ENCODE results near the gene MRPL39.
"Not testable (repeated sequence)": the region's sequence is repeated elsewhere in the genome, so short reads cannot be mapped to it uniquely, and the experiment has no call there.

MRPL39 gene

DNA sequence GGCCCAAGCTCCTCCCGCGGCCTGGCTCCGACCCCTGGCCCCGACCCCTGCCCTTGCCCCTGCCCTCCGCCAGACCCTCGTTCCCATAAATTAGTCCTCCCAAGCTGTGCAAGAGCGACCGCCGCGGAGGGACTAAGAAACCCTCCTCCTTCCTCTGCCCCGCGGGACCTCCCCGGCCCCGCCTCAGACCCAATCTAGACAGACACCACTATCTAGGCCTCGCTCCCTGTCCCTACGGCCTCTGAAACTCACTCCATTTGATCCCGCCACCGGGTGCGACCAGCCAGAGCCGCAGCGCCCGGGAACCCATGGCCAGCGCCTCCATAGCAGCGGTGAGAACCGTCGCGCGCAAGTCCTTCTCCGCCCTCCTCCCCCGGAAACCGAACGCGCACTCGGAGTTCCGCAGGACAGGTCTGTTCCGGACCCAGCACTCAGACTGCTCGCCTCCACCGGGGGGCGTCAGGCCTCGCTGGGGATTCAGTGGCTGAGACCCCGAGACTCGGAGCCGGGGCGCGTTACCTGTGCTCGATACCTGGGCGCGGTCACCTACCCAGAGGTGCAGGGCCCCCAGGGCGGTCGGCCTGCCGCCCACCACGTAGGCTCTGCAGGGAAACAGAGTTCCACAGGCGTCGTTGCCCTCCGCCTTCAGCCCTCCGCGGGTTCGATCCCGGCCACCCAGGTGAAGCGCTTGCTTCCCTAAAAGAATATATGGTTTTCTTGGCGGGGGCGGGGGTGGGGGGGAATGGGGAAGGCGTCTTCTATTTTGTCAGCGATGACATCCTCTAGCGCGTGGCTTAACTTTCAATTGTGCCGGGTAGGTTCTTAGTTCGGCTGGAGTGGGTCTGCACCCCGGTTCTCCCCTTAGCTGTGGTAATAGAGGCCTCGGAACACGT, at the start of gene MRPL39:
MRPL39 (minus strand) TSS at position 331 of the 893 bp plus-strand sequence; CDS start at position 325, 6 bp downstream.
- peak; percentile 78 for DNase-seq

DNA sequence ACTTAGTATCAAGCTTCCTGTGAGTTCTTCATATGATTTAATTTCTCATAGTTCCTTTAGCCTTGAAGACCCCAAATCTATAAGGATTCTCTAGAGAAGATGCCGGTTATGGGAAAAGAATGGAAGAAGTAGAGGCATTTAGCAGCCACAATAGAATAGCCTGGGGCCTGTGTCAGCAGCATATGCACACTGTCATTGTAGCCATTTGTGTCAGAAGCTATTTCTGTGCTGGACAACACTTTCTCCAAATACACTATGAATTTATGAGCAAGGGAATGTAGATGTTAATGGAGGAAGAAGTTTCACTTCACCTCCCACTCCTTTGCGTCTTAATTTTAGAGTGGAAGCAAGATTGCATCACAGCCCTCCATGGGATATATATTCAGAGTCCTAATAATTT, 49.1 kb upstream of the MRPL39 start:
- no peak for DNase-seq

DNA sequence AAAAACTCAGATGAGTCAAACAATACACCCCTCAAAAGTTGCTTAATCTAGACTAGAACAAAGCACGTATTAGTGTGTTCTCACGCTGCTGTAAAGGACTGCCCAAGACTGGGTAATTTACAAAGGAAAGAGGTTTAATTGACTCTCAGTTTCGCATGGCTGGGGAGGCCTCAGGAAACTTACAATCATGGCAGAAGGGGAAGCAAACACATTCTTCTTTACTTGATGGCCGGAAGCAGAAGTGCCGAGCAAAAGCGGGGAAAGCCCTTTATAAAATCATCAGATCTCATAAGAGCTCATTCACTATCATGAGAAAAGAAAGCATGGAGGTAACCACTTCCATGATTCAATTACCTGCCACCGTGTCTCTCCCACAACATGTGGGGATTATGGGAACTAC, 41.9 kb upstream of the MRPL39 start:
- DNase-seq, result no peak

DNA sequence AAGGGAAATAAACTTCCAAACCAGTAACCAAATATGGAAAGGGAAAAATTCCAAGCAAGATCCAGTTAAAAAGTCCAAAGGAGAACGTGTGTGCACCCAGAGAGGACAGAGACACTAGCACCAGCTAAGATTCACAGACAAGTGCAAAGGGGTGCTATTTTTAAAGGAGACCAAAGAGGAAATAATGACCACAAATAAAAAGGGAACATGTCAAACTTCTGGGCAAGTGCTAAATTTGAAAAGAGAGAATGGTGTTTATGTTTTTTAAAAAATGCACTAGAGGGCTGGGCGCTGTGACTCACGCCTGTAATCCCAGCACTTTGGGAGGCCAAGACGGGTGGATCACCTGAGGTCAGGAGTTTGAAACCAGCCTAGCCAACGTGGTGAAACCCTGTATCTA, 40.4 kb upstream of the MRPL39 start:
- DNase-seq, result no peak

DNA sequence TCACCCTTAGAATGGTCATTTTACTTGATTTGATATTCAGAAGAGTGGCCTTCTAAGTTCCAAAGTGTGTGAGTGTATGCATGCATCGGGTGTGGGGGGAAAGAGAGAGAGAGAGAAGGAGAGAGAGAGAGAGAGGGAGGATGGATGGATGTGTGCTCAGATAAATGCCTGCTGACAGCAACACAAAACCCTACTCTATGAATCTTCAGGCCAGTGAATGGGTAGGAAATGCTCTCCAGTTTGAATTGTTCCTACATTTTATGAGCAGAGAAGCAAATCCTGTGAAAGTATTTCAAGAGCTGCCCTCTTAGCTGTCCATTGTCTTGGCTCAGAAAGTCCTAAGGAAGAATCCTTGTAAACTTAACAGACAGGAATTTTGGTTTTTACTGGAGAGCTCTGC, 39.2 kb upstream of the MRPL39 start:
- no peak for DNase-seq

DNA sequence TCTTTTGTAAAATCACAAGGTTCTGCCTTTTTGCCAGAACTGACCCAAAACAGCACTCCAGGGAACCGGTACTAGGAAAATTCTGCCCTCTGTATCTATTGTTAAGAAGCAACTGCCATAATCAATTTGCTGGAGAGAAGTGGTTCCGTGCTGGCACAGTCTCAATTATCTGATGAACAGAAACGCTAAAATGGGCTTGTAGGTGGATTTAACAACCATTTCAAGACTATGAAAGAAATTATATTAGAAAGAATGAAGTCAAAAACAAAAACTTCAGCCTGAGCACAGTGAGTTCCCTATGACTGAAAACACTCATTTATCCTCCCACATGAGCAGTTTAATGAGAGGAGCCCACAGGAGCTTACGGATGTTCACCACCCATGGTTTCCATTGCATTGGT, 36.2 kb upstream of the MRPL39 start:
- DNase-seq, result no peak

DNA sequence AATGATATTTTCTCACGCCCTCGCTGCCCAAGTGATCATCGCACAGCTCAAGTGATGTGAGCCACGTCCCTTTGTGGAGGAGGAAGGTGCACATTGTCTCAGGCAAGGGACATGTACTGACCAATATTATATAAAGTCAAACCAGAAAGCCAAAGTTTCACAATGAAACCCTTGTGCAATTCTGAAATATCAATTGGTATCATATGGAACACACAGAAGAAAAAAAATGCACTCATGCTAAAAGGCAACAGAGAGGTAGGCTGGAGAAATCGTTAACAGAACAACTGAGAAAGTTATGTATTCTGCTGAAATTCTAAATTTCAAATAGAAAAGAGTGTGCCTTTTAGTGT, 33.6 kb upstream of the MRPL39 start:
- DNase-seq, result no peak

DNA sequence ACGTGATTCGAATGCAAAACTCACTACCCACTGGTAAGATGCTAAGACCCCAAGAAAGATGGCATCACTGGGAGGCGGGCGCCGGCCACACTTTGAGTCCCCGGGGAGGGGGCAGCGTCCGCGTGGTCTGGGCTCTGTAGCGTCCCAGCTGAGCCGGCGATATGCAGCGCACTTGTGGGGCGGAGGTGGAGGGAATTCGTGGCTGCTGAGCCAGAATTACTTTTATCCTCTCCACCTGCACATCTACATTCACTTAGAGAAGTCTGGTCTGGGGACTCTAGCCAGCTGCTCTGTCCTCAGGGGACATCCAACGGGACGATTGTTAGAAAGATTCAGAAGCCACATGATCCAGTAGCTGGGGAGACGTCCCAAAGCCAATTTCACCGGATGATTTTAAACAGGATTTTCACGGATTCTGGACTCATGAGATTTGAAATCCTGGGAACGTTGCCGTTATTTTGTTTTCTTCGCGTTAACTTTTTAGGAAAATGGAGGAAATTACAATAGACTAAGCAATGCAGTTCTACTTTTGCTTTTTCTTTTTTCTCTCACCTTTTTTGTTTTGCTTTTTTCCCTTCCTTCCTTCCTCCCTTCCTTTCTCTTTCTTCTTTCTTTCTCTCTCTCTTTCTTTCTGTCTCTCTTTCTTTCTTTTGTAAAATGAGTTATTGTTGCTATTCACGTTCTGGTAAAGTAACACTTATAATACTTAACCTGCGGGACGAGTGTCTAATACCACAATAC, 33.1 kb upstream of the MRPL39 start:
- no peak for DNase-seq

DNA sequence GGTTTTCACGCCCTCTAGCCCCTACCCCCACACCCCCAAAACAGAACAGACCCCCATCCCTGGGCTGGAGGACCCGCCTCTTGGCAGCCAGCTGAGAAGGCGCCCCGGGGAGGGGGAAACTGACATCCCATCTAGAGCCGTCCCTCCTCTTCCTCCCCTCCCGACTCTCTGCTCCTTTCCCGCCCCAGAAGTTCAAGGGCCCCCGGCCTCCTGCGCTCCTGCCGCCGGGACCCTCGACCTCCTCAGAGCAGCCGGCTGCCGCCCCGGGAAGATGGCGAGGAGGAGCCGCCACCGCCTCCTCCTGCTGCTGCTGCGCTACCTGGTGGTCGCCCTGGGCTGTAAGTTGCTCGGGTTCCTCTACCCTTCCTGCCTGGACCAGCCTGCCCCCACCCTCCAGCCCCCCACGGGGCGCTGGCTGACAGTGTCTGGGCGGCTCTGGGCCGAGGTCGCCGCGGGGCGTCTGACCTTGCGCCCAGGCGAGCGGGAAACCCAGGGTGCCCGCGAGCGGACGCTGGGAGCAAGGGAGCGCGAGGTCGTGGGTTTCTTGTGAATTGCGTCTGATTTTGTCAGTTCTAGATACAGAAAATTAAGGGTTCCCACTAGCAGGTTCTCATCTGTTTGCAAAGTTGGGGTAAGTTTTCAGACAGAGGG, 32.4 kb upstream of the MRPL39 start:
- DNase-seq, result peak; percentile 38

DNA sequence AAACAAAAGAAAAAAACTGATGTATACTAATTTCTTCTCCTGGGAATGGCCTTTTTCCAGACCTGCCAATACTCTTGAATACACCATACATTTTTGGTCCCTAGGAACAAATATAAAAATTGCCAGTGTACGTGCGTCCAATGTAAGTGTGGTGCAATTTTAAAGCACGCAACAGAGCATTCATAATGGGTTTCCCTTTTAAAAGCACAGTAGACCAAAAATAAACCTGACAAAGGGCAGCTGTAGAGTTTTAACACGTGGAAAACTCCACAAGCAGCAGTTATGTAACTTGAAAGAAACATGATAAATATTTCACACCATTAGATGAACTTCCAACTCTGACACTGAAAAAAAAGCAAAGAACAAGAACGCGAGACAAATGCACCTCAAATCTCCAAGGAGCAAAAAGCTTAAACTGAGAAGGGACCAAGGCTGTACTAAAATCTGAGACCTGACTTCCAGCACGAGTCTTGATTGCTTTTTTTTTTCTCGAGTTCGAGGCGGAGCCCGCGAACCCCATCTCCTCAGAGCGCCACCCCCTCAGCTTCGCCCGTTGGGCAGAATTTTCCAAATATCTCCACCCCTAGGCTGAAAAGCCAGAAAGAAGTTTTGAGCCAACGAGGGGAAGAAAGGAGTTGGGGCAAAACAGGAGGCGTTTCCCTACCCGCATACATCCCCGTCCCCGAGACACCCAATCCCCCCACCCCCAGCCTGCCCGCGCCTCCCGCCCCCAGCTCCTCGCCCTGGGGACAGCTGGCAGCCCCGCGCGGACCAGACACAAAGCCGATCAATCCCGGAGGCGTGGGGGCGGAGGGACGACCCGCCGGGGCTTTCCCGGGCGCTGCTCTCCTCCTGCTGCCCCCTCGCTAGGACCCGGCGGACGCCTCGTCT, 31.6 kb upstream of the MRPL39 start, which contains the start of gene JAM2:
JAM2 (plus strand) TSS at position 599 of the 891 bp plus-strand sequence. CDS start 564 bp downstream, outside the sequence.
- DNase-seq, result peak; percentile 10

DNA sequence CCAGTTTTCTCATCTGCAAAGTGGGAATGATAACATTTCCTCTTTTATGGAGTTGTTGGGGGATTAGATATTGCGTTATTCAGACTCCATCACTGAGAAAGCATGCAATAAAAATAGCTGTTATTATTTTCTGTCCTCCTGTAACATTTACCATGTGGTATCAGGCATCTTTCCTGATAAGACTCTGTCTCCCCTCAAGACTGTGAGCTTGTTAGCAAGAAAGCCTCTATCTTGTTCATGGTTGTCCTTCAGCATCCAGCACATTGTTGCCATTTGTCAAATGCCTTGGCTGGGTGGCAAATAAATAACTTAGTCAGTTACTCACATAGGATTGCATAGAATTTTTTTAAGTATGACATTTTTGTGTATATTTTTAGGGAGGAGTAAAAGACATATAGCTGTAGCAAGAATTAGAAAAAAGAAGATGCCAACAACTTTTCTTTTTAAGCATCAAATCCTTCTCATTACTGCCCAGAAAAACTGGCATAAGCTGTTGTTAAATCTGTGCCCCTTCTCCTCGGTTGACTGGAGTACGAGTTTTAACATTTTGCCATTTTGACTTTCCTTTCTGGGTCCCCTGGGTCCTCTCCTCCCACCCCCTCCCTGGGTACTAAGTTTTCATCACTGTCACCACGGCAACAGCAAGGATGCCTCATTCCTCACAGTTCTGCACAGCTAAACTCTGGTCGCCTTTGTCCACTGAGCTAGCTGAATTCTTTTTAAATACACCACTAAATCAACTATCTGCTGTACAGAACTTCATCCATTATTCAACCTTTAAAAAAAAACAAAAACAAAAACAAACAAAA, 30.8 kb upstream of the MRPL39 start:
- no peak for DNase-seq

DNA sequence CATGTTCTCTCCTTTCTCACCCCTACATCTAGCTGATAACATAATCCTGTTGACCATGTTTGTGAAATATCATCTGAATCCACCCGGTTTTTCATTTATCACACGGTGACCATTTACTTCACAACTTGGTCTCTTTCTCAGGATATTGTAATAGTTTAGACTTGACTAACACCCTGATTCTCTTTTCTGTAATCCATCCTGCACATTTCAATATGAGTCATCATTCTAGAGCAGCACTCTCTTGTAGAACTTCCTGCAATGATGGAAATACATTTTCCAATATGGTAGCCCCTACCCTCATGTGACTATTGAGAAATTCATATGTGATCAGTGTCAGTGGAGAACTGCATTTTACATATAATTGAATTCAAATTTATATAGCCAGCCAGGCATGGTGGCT, 29.4 kb upstream of the MRPL39 start:
- DNase-seq, result no peak

DNA sequence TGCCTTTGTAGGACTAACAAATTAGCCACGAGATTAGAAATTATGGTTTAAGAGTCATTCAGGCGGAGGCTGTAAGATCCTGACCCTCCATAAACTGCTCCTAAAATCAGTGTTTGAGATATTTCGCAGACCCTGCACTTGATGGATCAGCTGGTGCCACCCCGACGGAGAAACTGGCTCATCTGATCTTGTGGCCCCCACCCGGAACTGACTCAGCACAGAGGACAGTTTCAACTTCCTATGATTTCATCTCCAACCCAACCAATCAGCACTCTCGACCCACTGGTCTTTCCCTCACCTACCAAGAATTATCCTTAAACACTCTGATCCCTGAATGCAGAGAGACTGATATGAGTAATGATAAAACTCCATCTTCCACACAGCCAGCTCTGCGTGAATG, 28.0 kb upstream of the MRPL39 start:
- no peak for DNase-seq

DNA sequence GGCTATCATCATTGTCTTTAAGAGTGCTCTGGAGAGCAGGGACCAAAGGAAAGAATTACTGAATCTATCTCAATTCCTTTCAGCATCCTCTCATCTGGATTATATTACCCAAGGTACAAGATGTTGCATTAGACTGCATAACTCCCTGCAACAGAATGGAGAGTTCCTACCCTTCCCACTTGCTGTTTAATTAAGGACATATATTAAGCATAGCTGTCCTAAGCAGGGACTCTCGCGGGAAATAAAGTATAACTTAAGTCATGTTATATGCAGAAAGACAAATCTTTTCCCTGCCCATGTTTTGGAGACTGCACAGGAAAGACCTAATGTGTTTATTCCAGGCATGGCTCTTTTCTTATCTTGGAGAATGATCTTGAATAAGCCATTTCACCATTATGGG, 25.0 kb upstream of the MRPL39 start:
- no peak for DNase-seq

DNA sequence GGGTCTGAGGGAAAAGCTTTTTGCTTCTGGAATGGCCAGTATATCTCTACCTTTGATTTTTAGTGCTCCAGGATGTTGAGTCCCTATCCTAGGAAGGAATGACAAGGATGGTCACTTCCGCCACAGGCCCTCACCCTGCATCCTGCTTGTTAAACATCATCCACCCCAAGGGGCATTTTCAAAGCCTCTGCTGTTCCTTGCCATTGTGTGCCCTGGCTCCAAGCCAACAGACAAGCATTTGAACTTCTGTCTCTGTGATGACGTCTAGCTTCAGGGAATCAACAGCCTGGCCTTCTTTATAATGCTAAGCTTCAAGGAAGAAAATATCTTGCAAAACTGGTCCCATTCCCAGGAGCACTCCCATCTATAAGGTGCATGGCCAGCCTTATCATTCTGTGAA, 19.5 kb upstream of the MRPL39 start:
- no peak for DNase-seq

DNA sequence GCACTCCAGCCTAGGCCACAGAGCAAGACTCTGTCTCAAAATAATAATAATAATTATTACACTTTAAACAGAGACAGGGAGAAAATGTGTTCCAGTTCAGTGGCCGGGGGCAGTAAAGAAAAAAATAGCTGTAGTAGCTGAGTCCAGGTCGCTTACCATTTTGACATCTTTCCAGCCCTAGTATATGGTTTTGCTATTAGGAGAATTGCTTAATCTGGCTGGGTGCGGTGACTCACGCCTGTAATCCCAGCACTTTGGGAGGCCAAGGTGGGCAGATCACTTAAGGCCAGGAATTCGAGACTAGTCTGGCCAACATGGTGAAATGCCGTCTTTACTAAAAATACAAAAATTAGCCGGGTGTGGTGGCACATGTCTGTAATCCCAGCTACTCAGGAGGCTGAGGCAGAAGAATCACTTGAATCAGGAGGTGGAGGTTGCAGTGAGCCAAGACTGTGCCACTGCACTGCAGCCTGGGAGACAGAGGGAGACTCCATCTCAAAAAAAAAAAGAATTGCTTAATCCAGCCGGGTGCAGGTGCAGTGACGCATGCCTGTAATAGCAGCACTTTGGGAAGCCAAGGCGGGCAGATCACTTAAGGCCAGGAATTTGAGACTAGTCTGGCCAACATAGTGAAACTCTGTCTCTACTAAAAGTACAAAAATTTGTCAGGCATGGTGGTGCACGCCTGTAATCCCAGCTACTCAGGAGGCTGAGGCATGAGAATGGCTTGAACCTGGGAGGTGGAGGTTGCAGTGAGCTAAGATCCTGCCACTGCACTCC, 18.7 kb upstream of the MRPL39 start:
- DNase-seq, result not testable (repeated sequence)

DNA sequence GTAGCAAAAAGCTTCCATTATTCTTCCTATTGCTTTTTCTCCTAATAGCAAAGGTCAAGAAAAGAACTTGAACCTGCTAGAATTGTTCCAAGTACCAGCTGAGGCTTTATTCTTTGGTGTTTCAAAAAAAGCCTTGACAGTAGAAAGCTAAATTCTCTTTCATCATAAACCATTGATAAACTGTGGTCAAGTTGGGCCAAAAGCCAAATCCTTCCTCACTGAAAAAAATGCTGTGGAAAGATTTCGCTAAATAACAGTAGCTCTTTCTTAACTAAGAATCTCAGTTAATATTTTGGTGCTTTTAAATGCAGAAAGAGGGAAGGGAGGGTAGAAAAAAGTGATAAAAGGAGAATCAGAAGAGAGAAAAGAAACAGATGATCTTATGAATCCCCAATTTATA, 17.8 kb upstream of the MRPL39 start:
- DNase-seq, result no peak

DNA sequence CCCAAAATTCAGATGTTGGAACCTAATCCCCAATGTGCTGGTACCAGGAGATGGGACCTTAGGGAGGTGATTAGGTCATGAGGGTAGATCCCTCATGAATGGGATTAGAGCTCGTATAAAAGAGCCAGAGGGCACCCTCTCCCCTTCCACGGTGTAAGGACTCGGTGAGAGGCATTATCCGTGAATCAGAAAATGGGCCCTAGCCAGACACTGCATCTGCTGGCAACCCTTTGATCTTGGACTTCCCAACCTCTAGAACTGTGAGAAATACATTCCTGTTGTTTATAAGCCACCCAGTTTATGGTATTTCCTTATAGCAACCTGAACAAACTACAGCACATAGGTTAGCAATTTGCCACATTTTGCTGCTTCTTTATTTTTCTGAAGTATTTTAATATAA, 17.2 kb upstream of the MRPL39 start:
- no peak for DNase-seq

DNA sequence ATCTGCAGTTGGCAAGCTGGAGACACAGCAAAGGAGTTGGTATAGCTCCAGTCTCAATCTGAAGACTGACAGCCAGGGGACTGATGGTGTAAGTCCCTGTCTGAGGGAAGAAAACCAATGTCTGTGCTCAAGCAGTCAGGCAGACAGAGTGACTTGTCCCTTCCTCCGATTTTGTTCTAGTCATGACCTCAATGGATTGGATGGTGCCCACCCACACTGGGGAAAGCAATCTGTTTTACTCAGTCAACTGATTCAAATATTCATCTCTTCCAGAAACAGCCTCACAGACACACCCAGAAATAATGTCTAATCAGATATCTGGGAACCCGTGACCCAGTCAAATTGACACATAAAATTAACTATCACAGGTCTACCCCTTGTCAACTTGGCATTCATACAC, 11.9 kb upstream of the MRPL39 start:
- DNase-seq, result no peak

DNA sequence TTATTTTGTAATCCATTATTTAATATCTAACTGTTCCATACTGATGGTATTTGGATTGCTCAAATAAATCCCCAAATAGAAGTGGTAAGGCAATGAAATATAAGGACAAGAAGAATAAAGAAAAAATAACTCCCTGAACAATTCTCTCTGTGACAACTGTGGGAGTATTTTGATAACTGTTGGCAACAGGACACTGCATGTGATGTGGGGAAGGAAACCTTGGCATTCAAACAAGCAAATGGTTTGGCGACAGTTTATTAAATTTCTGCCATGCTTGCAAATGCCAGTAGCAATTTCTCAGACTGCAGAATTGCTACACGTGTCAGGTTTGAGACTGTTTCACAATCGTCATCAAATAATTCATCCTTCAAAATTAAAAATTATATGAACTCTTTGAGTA, 8.6 kb upstream of the MRPL39 start:
- DNase-seq, result no peak

DNA sequence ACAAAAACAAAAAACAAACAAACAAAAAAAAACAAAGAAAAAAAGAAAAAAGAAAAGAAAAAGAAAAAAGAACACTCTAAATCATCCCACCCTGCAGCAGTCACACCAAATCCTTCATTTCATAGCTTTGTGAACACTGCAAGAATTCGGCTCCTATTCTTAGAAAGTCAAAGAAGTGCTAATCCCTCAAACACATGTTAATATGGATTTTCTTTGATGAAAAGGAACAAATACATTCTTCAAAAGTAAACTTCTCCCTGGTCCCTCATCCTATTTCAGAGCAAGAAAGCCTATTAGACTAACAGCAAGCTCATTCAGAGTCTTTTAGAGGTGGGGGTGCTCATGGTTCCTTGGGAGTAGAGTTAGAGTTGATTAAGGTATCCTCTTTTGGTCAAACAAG, 7.2 kb upstream of the MRPL39 start:
- DNase-seq, result no peak
